Activated naive CD8-positive, alpha-beta T cell treated with anti-CD3 and anti-CD28 coated beads, Interleukin-2, amount 50 U/mL, for 24 hours (primary cell): Measurements from ENCODE around the gene RASGRF2.
A peak's percentile ranks its signal among the peaks of the same experiment; 100 is the strongest.

Experiments used
- ATAC-seq: fragments of 150-1000 bp; cut with Tn5 transposase; one replicate; pipeline ENCODE4 v1.10.0; 2021
- DNase-seq: peaks from one replicate; pipeline ENCODE4 v3.0.0; 2021
- H3K27ac Mint-ChIP-seq: one replicate; pipeline ENCODE4 v1.8.0; 2021; ENCODE audit warnings: mild to moderate bottlenecking, mixed read lengths
- H3K27me3 Mint-ChIP-seq: one replicate; pipeline ENCODE4 v1.8.0; 2021; ENCODE audit warnings: mixed read lengths
- H3K36me3 Mint-ChIP-seq: one replicate; pipeline ENCODE4 v1.8.0; 2021; ENCODE audit warnings: low read depth, mixed read lengths
- H3K4me1 Mint-ChIP-seq: one replicate; pipeline ENCODE4 v1.8.0; 2021; ENCODE audit warnings: mixed read lengths
- H3K4me3 Mint-ChIP-seq: one replicate; pipeline ENCODE4 v1.8.0; 2021; ENCODE audit warnings: mild to moderate bottlenecking, moderate library complexity, mixed read lengths
- H3K9me3 Mint-ChIP-seq: one replicate; pipeline ENCODE4 v1.8.0; 2021; ENCODE audit warnings: mixed read lengths

RASGRF2 gene

DNA sequence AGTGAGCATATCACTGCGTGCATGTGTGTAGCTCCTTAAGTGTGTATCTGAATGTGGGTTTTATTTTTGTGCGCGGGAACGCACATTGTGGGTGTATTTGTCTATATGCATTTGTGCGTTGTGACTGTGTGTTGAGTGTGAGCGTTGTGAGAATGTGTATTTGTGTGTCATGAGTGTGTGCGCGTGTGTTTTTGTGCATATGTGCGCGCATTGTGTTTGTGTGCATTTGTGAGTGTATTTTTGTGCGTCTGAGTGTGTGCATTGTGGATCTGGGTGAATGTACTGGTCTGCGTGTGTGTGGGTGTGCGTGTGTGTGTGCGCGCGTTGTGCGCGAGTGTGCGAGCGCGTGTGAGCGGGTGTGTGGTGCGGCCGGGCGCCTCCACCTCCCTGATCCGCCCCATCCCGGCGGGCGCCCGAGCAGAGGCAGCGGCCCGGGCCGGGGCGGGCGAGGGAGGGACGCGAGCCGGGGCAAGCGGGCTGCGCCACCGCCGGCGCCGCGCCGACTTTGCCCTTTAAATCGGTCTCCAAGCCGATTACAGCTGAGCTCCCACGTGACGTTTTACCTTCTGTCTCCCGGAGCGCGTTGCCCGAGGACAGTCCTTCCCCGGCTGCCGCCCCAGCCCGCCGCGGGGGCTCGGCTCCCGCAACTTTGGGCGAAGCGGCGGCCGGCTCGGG, at the start of gene RASGRF2:
TSS of gene RASGRF2 (plus strand) at position 596 of the 675 bp plus-strand sequence. CDS start 376 bp downstream, outside the sequence.
- Mint-ChIP-seq H3K36me3 (peaks cover under 1% of the 10 kb centered on the region), H3K9me3 (no peaks in the 10 kb centered on the region), H3K4me3 (peak within 1 kb of the TSS; percentile 95), H3K27me3 (peaks cover 6% of the 10 kb centered on the region), H3K4me1 (peaks cover 60% of the 10 kb centered on the region), H3K27ac (peak within 1 kb of the TSS; percentile 94)
- DNase-seq = peak; percentile 64
- peak; percentile 52 for ATAC-seq

GRCh38 chr5:80912479-80912878, 47.7 kb upstream of the RASGRF2 start:
- no peak for ATAC-seq
- peaks cover 3% of the 10 kb centered on the region for H3K4me1 Mint-ChIP-seq
- no peak overlapping the region for H3K4me3 Mint-ChIP-seq
- no peak for DNase-seq
- H3K9me3 Mint-ChIP-seq = no peaks in the 10 kb centered on the region
- H3K27me3 Mint-ChIP-seq = no peaks in the 10 kb centered on the region
- peaks cover 4% of the 10 kb centered on the region for H3K36me3 Mint-ChIP-seq
- H3K27ac Mint-ChIP-seq = no peak overlapping the region

GRCh38 chr5:80915716-80916115, 44.4 kb upstream of the RASGRF2 start:
- DNase-seq (no peak), ATAC-seq (no peak)
- Mint-ChIP-seq H3K4me1 (peaks cover 5% of the 10 kb centered on the region), H3K4me3 (no peak overlapping the region), H3K27ac (no peak overlapping the region), H3K27me3 (peaks cover 2% of the 10 kb centered on the region), H3K36me3 (peaks cover 4% of the 10 kb centered on the region), H3K9me3 (no peaks in the 10 kb centered on the region)

GRCh38 chr5:80916676-80917075, 43.5 kb upstream of the RASGRF2 start:
- Mint-ChIP-seq H3K9me3 (no peaks in the 10 kb centered on the region), H3K27ac (no peak overlapping the region), H3K4me1 (peaks cover 5% of the 10 kb centered on the region), H3K36me3 (peaks cover 2% of the 10 kb centered on the region), H3K4me3 (no peak overlapping the region), H3K27me3 (peaks cover 2% of the 10 kb centered on the region)
- no peak for DNase-seq
- no peak for ATAC-seq

DNA sequence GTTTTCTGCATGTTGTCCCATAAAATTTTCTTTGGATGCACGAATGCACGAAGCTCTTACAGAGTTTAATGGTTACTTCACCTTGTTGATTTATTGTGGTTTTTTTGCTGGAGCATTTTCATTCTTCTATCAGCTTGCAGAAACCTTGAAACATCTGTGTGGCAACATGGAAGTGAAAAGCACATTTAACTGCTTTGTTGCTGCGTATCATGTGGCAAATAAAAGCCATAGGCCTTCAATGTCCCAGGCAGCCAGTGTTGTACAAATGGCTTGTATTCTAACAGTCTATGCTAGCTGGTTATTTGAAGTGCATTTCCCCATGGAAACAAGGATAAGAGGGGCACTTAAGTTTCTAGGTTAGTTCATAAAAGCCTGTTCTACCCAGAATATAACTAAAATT, 42.5 kb upstream of the RASGRF2 start:
- no peak for DNase-seq
- Mint-ChIP-seq H3K4me1 (peaks cover 5% of the 10 kb centered on the region), H3K9me3 (no peaks in the 10 kb centered on the region), H3K27me3 (peaks cover 2% of the 10 kb centered on the region), H3K4me3 (no peak overlapping the region), H3K27ac (no peak overlapping the region), H3K36me3 (peaks cover 2% of the 10 kb centered on the region)
- ATAC-seq = no peak

GRCh38 chr5:80919678-80920196, 40.4 kb upstream of the RASGRF2 start:
- H3K27ac Mint-ChIP-seq = no peak overlapping the region
- H3K9me3 Mint-ChIP-seq = no peaks in the 10 kb centered on the region
- peaks cover 2% of the 10 kb centered on the region for H3K27me3 Mint-ChIP-seq
- H3K36me3 Mint-ChIP-seq = no peaks in the 10 kb centered on the region
- ATAC-seq (no peak), DNase-seq (no peak)
- H3K4me1 Mint-ChIP-seq = peaks cover 5% of the 10 kb centered on the region
- no peak overlapping the region for H3K4me3 Mint-ChIP-seq

DNA sequence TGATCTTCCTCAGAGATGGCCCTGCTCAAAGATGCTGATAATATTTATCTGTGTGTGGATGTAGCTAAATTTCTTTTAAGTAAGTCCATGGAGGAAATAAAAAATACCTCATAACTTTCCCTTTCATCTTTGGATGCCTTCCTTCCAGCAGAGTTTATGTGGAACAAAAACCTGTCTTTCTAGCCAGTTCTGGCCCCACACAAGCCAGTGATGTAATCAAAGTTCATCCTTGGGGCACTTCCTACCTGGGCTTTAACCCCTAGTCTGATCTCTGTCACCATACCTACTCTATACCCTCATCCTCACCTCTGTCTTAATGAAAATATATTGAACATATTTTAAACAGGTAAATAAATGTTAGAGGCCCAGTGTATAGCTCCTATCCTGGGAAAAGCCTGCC, 39.8 kb upstream of the RASGRF2 start:
- H3K9me3 Mint-ChIP-seq = no peaks in the 10 kb centered on the region
- no peak overlapping the region for H3K4me3 Mint-ChIP-seq
- H3K27me3 Mint-ChIP-seq = peaks cover 2% of the 10 kb centered on the region
- no peak overlapping the region for H3K27ac Mint-ChIP-seq
- H3K36me3 Mint-ChIP-seq = no peaks in the 10 kb centered on the region
- DNase-seq = no peak
- H3K4me1 Mint-ChIP-seq = peaks cover 5% of the 10 kb centered on the region
- ATAC-seq = no peak

GRCh38 chr5:80921026-80921425, 39.1 kb upstream of the RASGRF2 start:
- H3K4me3 Mint-ChIP-seq = no peak overlapping the region
- peaks cover 5% of the 10 kb centered on the region for H3K4me1 Mint-ChIP-seq
- ATAC-seq (no peak), DNase-seq (no peak)
- H3K36me3 Mint-ChIP-seq = no peaks in the 10 kb centered on the region
- peaks cover 2% of the 10 kb centered on the region for H3K27me3 Mint-ChIP-seq
- H3K9me3 Mint-ChIP-seq = no peaks in the 10 kb centered on the region
- H3K27ac Mint-ChIP-seq = no peak overlapping the region

- no peaks in the 10 kb centered on the region for H3K36me3 Mint-ChIP-seq
- no peaks in the 10 kb centered on the region for H3K27me3 Mint-ChIP-seq
- DNase-seq (no peak), ATAC-seq (no peak)
- H3K9me3 Mint-ChIP-seq = no peaks in the 10 kb centered on the region
- no peak overlapping the region for H3K4me3 Mint-ChIP-seq
- H3K4me1 Mint-ChIP-seq = peaks cover 6% of the 10 kb centered on the region
- H3K27ac Mint-ChIP-seq = no peak overlapping the region
Observed at GRCh38 chr5:80925931-80926330, 34.2 kb upstream of the RASGRF2 start.

GRCh38 chr5:80926536-80926935, 33.6 kb upstream of the RASGRF2 start:
- Mint-ChIP-seq H3K4me3 (no peak overlapping the region), H3K9me3 (no peaks in the 10 kb centered on the region), H3K4me1 (peaks cover 6% of the 10 kb centered on the region), H3K36me3 (no peaks in the 10 kb centered on the region), H3K27me3 (no peaks in the 10 kb centered on the region), H3K27ac (no peak overlapping the region)
- ATAC-seq = no peak
- DNase-seq = no peak

DNA sequence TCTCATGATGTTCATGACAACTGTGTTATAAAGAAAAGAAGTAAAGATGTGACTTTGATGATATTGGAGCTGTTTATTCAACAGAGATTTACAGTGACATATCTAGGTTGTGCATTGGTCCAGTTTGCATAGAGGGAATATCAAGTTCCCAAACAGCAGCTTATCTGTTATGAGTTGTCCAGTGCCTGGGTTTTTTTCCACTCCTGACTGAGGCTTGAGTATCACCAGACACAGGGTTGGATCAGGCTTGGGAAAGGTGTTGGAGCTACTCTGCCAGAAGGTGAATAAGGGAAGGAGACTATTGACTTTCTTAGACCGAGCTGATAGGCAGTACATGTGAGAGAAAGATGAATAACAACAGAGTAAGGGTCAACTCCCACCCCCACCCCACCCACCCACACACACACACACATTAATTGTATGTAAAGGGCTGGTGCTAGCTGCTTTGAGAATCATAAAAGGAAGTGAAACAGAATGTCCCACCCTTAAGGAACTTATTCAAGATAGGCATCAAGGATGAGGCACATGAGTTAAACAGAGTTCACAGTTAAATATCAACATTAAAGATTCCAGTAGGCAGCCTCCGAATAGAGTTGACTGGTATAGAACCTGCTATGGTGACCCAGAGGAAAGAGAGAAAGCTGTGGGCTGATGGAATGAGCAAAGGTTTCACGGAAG, 33.0 kb upstream of the RASGRF2 start:
- Mint-ChIP-seq H3K4me1 (peaks cover 6% of the 10 kb centered on the region), H3K36me3 (no peaks in the 10 kb centered on the region)

GRCh38 chr5:80928073-80928472, 32.1 kb upstream of the RASGRF2 start:
- no peaks in the 10 kb centered on the region for H3K9me3 Mint-ChIP-seq
- H3K36me3 Mint-ChIP-seq = no peaks in the 10 kb centered on the region
- peaks cover 6% of the 10 kb centered on the region for H3K4me1 Mint-ChIP-seq
- no peak overlapping the region for H3K4me3 Mint-ChIP-seq
- no peak for DNase-seq
- H3K27me3 Mint-ChIP-seq = no peaks in the 10 kb centered on the region
- H3K27ac Mint-ChIP-seq = no peak overlapping the region
- no peak for ATAC-seq

More for the DNA sequence above, 33.0 kb upstream of the RASGRF2 start:
- DNase-seq (no peak), ATAC-seq (no peak)
- H3K9me3 Mint-ChIP-seq = no peaks in the 10 kb centered on the region
- no peak overlapping the region for H3K4me3 Mint-ChIP-seq
- H3K27ac Mint-ChIP-seq = no peak overlapping the region
- no peaks in the 10 kb centered on the region for H3K27me3 Mint-ChIP-seq

- no peak overlapping the region for H3K4me3 Mint-ChIP-seq
- H3K36me3 Mint-ChIP-seq = no peaks in the 10 kb centered on the region
- no peaks in the 10 kb centered on the region for H3K9me3 Mint-ChIP-seq
- ATAC-seq (no peak), DNase-seq (no peak)
- H3K27me3 Mint-ChIP-seq = no peaks in the 10 kb centered on the region
- peaks cover 6% of the 10 kb centered on the region for H3K4me1 Mint-ChIP-seq
- no peak overlapping the region for H3K27ac Mint-ChIP-seq
Observed at GRCh38 chr5:80930940-80931339, 29.2 kb upstream of the RASGRF2 start.

DNA sequence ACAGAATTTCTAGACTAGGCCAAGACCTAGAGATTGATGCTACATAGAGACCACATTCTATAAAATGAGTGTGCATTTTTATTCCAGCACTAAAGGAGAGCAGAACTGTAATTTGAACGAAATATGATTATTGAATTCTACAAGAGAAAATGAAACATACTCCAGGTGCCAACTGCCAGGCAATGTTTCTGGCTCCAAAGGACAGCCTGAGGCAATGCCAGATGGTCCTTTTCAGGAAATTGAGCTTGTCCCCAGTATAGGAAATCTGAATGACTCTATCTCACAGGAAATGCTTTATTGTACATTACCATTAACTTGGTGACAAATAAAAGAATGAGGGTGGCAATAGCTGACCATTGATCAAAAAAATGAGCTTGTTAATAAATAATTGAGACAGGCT, 28.8 kb upstream of the RASGRF2 start:
- Mint-ChIP-seq H3K36me3 (no peaks in the 10 kb centered on the region), H3K27me3 (no peaks in the 10 kb centered on the region), H3K9me3 (no peaks in the 10 kb centered on the region), H3K4me3 (no peak overlapping the region), H3K4me1 (peaks cover 6% of the 10 kb centered on the region), H3K27ac (no peak overlapping the region)
- DNase-seq = no peak
- no peak for ATAC-seq

GRCh38 chr5:80933036-80933435, 27.1 kb upstream of the RASGRF2 start:
- Mint-ChIP-seq H3K36me3 (no peaks in the 10 kb centered on the region), H3K27ac (no peak overlapping the region), H3K4me1 (no peaks in the 10 kb centered on the region), H3K27me3 (no peaks in the 10 kb centered on the region), H3K4me3 (no peak overlapping the region), H3K9me3 (no peaks in the 10 kb centered on the region)
- DNase-seq (no peak), ATAC-seq (no peak)
